RWPE2 (cell line): ENCODE data around the gene WDR55.
"Not testable (repeated sequence)": the region's sequence is repeated elsewhere in the genome, so short reads cannot be mapped to it uniquely, and the experiment has no call there.

Experiments used
- ATAC-seq: fragments of 200-7000 bp; cut with Tn5 transposase; 3 replicates; pipeline ENCODE4 v1.9.1; 2021; ENCODE audit warnings: low read depth
- DNase-seq: peaks from one replicate; pipeline ENCODE4 v3.0.0-alpha.2; 2020; ENCODE audit warnings: low spot score
- H3K27ac ChIP-seq: fragments of 450-650 bp; 2 replicates; pipeline ENCODE4 v1.5.1; 2017; ENCODE audit warnings: mild to moderate bottlenecking; ENCODE audit not compliant: poor library complexity, severe bottlenecking
- H3K27me3 ChIP-seq: fragments of 250-450 bp; sonication (Bioruptor Pico); 2 replicates; pipeline ENCODE4 v1.5.1; 2021; ENCODE audit warnings: mild to moderate bottlenecking, moderate library complexity; ENCODE audit not compliant: insufficient read depth, poor library complexity, severe bottlenecking
- H3K36me3 ChIP-seq: fragments of 250-450 bp; sonication (Bioruptor Pico); 2 replicates; pipeline ENCODE4 v1.5.1; 2020; ENCODE audit warnings: low read depth, mild to moderate bottlenecking, moderate library complexity
- H3K4me1 ChIP-seq: fragments of 250-450 bp; sonication (Bioruptor Pico); 2 replicates; pipeline ENCODE4 v1.5.1; 2021; ENCODE audit warnings: mild to moderate bottlenecking, moderate library complexity; ENCODE audit not compliant: insufficient read depth, poor library complexity, severe bottlenecking
- H3K4me3 ChIP-seq: fragments of 250-450 bp; sonication (Bioruptor Pico); 2 replicates; pipeline ENCODE4 v1.5.1; 2021; ENCODE audit warnings: mild to moderate bottlenecking, moderate library complexity; ENCODE audit not compliant: severe bottlenecking
- H3K9me3 ChIP-seq: fragments of 250-450 bp; sonication (Bioruptor Pico); 2 replicates; pipeline ENCODE4 v1.5.1; 2021; ENCODE audit warnings: mild to moderate bottlenecking, moderate library complexity; ENCODE audit not compliant: severe bottlenecking
- CTCF ChIP-seq: fragments of 450-650 bp; IDR thresholded peaks from one replicate; pipeline ENCODE4 v1.5.1; 2017; ENCODE audit warnings: mild to moderate bottlenecking, moderate library complexity; ENCODE audit not compliant: poor library complexity, severe bottlenecking

WDR55 gene

GRCh38 chr5:140637371-140638100 is 27.2 kb upstream of the WDR55 start:
- peaks cover 4% of the 10 kb centered on the region for H3K4me1 ChIP-seq
- H3K27ac ChIP-seq: no peak overlapping the region
- TF ChIP-seq CTCF: no peak
- H3K9me3 ChIP-seq: no peaks in the 10 kb centered on the region
- ATAC-seq: no peak
- 0 out of 2 replicates have a peak, but pooled peaks cover 3% of the 10 kb centered on the region for H3K36me3 ChIP-seq
- no peak overlapping the region for H3K4me3 ChIP-seq
- H3K27me3 ChIP-seq: no peaks in the 10 kb centered on the region
- no peak for DNase-seq

- H3K9me3 ChIP-seq, H3K4me1 ChIP-seq, H3K27me3 ChIP-seq, DNase-seq, ATAC-seq: not testable (repeated sequence)
- H3K4me3 ChIP-seq: peak overlapping the region; percentile 75
- H3K27ac ChIP-seq: peak overlapping the region; percentile 36
- peaks cover 12% of the 10 kb centered on the region for H3K36me3 ChIP-seq
Observed at GRCh38 chr5:140638898-140639147, 25.9 kb upstream of the WDR55 start.

- H3K4me3 ChIP-seq: peak within 1 kb of the TSS; percentile 75
- TF ChIP-seq CTCF: peak; percentile 87
- H3K9me3 ChIP-seq: no peaks in the 10 kb centered on the region
- peaks cover 4% of the 10 kb centered on the region for H3K4me1 ChIP-seq
- H3K36me3 ChIP-seq: peaks cover 16% of the 10 kb centered on the region
- peak within 1 kb of the TSS; percentile 36 for H3K27ac ChIP-seq
- DNase-seq (peak; percentile 99), ATAC-seq (peak; percentile 93)
- no peaks in the 10 kb centered on the region for H3K27me3 ChIP-seq
Observed at GRCh38 chr5:140639148-140639981, 25.3 kb upstream of the WDR55 start, which contains the start of gene TMCO6. TSS of gene TMCO6 (plus strand) at chr5:140639451. CDS start at chr5:140639528, 77 bp downstream.

- Histone ChIP-seq H3K27ac (no peak overlapping the region), H3K36me3 (peaks cover 37% of the 10 kb centered on the region), H3K27me3 (no peaks in the 10 kb centered on the region), H3K4me1 (peaks cover 9% of the 10 kb centered on the region), H3K4me3 (no peak overlapping the region), H3K9me3 (no peaks in the 10 kb centered on the region)
- ATAC-seq (no peak), DNase-seq (no peak)
- no peak for TF ChIP-seq CTCF
Observed at GRCh38 chr5:140641716-140642115, 23.0 kb upstream of the WDR55 start.

- no peak overlapping the region for H3K4me3 ChIP-seq
- no peaks in the 10 kb centered on the region for H3K9me3 ChIP-seq
- peaks cover 37% of the 10 kb centered on the region for H3K36me3 ChIP-seq
- H3K27ac ChIP-seq: no peak overlapping the region
- ATAC-seq (no peak), DNase-seq (no peak)
- H3K27me3 ChIP-seq: no peaks in the 10 kb centered on the region
- no peak for TF ChIP-seq CTCF
- H3K4me1 ChIP-seq: peaks cover 9% of the 10 kb centered on the region
Observed at GRCh38 chr5:140642718-140643117, 22.0 kb upstream of the WDR55 start.
